Erythroblast (primary cell): ENCODE data around the gene OTUB1.

Experiments
- GATA1 ChIP-seq: IDR thresholded peaks from 2 replicates; pipeline ENCODE4 v1.6.1; 2011; ENCODE audit warnings: low read depth, mild to moderate bottlenecking, control low read depth, low read length, moderate library complexity
- POLR2A ChIP-seq: IDR thresholded peaks from 2 replicates; pipeline ENCODE4 v1.6.1; 2011; ENCODE audit warnings: mild to moderate bottlenecking, low read length

DNA sequence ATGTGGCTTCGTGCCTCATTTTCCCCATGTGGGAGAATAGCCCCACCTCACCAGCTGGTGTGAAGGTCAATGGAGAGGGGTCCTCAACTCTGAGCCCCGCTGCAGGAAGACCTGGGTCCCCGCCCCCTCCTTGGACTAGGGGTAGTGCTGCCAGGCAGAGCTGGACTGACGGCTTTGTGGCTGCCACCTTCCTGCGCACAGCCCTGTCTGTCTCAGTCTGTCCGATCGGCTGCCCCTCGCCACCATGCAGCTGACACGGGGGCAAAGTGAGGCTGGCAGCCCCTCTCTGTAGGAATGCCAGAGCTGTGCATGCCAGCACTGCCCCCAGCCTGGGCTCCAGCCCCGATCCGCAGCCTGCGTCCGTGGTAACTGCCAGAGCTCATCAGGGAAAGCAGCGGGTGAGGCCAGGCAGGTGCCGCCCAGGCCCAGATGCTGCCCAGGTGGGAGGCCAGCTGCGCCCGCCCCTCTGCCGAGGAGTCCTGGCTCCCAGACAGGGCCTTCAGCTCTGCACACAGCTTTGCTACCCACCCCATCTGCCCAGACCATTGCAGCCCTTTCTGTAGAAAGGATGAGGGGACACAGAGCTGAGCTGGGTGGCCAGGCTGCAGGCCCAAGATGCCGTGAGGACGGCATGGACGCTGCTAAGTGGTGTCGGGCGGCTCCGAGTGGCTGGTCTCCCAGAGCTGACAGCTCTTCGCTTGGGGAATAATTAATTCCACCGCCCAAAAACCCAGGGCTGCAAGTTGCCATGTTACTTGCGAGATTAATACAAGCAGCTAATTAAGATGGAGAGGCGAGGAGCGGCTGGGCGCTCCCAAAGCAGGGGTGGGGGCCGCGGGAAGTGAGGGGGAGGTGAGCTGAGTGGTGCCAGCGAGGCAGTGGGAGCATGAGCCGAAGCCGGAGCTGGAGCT, 30.0 kb downstream of the OTUB1 start:
- TF ChIP-seq POLR2A (no peak), GATA1 (no peak)
